Right cardiac atrium (tissue), 5 donors: ENCODE data around the gene MAP7D1. TPM values are rescaled to one million over a fixed set of nuclear protein-coding genes. Genes with fewer than 3 reads are reported as not detected.
"Not testable (repeated sequence)": the region's sequence is repeated elsewhere in the genome, so short reads cannot be mapped to it uniquely, and the experiment has no call there.

ENCODE experiments used
- ATAC-seq, 2 donors: fragments of 200-7000 bp; cut with Tn5 transposase; one replicate each; pipeline versions ENCODE4 v1.8.0 to v1.9.1; 2020; ENCODE audit warnings: moderate library complexity in 2 of 2, mild to moderate bottlenecking in 1 of 2
- DNase-seq, 3 donors: peaks; one replicate each; pipeline ENCODE4 v3.0.0-alpha.2; 2020
- H3K27ac ChIP-seq: one replicate; pipeline ENCODE4 v1.5.1; 2013; ENCODE audit warnings: mild to moderate bottlenecking, low read length, control low read depth, moderate library complexity
- H3K27me3 ChIP-seq: one replicate; pipeline ENCODE4 v1.6.1; 2013; ENCODE audit not compliant: control insufficient read depth, insufficient read depth
- H3K4me1 ChIP-seq: one replicate; pipeline ENCODE4 v1.6.1; 2013; ENCODE audit warnings: low read length; ENCODE audit not compliant: control insufficient read depth, insufficient read depth
- H3K4me3 ChIP-seq: one replicate; pipeline ENCODE4 v1.5.1; 2013; ENCODE audit warnings: low read length, control low read depth
- H3K9me3 ChIP-seq: one replicate; pipeline ENCODE4 v1.6.1; 2013; ENCODE audit warnings: low read length; ENCODE audit not compliant: control insufficient read depth
- WGBS: extraction: QIAGEN DNeasy Blood & Tissue Kit; methylation state at CpG from one replicate; pipeline ENCODE4 v1.1.7; 2013; 5-methylcytosine and 5-hydroxymethylcytosine counted together
- intact Hi-C, 4 donors: fragments of 100-400 bp; cut with DNase I; formaldehyde crosslinking; loops; one replicate each; pipeline versions ENCODE4 v1.11.0 to v1.14.0; 2022 to 2023
- polyA plus RNA-seq: library from polyadenylated mRNA; stranded (reverse); fragments of 200-250 nt; gene quantifications from one replicate; pipeline ENCODE4 v1.2.3, GENCODE V29; 2013
- total RNA-seq, 4 donors: library from RNA; stranded (reverse); fragmentation: NEBNext Ultra II Directional; extraction: Animal tissue kit (Norgen Biotek cat#: 25700); gene quantifications; one replicate each; pipeline ENCODE4 v1.2.1, GENCODE V29; 2021
- donor health status: healthy with polysubstance abuse.
- donor health status: DM: no; HTN: yes; CAD: no.
- donor health status: DM: no; HTN: no; CAD: no.
- donor health status: DM: no; HTN: yes; CAD: no; lungs with severe emphysema.
- donor health status: DM: yes; HTN: yes; CAD: no.

Gene MAP7D1
- total and polyA plus RNA-seq, 5 donors: 285 to 403 (median 358) TPM

DNA sequence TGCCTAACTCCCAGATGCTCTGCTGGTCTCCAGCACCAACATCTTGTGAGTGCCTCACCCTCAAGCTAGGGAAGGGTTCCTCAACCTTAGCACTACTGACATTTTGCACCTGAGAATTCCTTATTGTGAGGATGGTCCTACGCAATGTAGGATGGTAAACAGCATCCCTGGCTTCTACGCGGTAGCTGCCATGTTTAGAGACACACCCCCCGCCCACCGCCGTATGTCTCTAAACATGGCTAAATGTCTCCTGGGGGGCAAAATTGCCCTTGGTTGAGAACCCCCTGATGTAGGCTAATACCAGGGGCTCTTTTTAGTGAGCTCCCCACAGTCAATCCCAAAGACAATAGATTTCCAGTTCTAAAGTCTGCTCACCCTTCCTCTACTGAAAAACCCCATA, 2.5 kb upstream of the MAP7D1 start:
- no peak overlapping the region for H3K4me3 ChIP-seq
- 94% methylated on average over 6 of the region's 6 CpGs for WGBS
- ATAC-seq (no peak), DNase-seq (no peak)
- intact Hi-C loops: loop anchor here in 3 of 4 donors (5.0 to 10.0 kb wide), 5 partner anchors 34 to 231 kb away; partner anchors contain the start of gene STK40 (in 1 of the 3)
- peaks cover 14% of the 10 kb centered on the region for H3K4me1 ChIP-seq
- no peak overlapping the region for H3K27ac ChIP-seq
- H3K9me3 ChIP-seq: no peaks in the 10 kb centered on the region
- H3K27me3 ChIP-seq: no peaks in the 10 kb centered on the region

GRCh38 chr1:36154335-36154734, 1.6 kb upstream of the MAP7D1 start:
- ATAC-seq: no peak
- intact Hi-C loops: loop anchor here in 3 of 4 donors (5.0 to 10.0 kb wide), 5 partner anchors 33 to 230 kb away; partner anchors contain the start of gene STK40 (in 1 of the 3)
- Histone ChIP-seq H3K9me3 (no peaks in the 10 kb centered on the region), H3K27me3 (no peaks in the 10 kb centered on the region), H3K4me3 (no peak overlapping the region), H3K27ac (no peak overlapping the region), H3K4me1 (peaks cover 15% of the 10 kb centered on the region)
- 88% methylated on average over 6 of the region's 6 CpGs for WGBS
- peak in 1 of 3 donors; percentile 25 for DNase-seq

DNA sequence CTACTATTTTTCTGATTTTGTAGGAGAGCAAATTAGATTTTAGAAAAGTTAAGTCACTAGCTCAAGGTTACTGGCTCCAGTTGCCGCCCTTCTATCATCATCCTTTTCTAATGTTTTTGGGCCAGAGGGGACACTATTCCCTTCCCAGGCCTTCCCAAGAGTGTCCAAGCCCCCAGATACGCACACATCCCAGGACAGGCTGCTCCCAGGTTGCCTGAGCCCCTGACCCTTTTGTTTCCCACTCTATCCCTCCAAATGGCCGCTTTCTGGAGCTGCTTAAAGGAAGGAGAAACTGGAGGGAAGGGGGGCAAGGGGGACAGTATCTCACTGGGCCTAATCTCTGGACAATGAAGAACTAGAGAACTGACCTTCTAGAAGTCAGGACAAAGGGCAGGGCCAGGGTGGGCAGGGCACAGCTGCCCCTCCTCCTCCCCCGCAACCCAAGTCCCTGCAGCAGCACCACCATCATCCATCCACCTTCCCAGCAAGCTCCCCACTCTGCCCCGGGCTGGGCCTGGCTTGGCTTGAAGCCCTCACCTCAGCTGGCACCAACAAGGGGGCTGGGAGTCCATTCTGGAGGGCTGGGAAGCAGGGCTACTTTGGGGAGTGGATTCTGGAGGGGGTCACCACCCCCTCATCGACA, 1.1 kb upstream of the MAP7D1 start:
- peak; percentile 65 to 88 (median 82) for DNase-seq
- peak overlapping the region; percentile 99 for H3K27ac ChIP-seq
- 39% methylated on average over 6 of the region's 6 CpGs for WGBS
- intact Hi-C loops: loop anchor here in 3 of 4 donors (5.0 to 10.0 kb wide), 5 partner anchors 32 to 230 kb away; partner anchors contain the start of gene STK40 (in 1 of the 3)
- ATAC-seq: peak; percentile 1 to 3
- peaks cover 21% of the 10 kb centered on the region for H3K4me1 ChIP-seq
- no peaks in the 10 kb centered on the region for H3K9me3 ChIP-seq
- peak overlapping the region; percentile 95 for H3K4me3 ChIP-seq
- H3K27me3 ChIP-seq: no peaks in the 10 kb centered on the region

- WGBS: under 1% methylated on average over 69 of the region's 69 CpGs
Observed at GRCh38 chr1:36156329-36157114, 562 bp downstream of the MAP7D1 start.

GRCh38 chr1:36157115-36157903, 1.3 kb downstream of the MAP7D1 start:
- H3K27me3 ChIP-seq: no peaks in the 10 kb centered on the region
- peaks cover 24% of the 10 kb centered on the region for H3K4me1 ChIP-seq
- peak overlapping the region; percentile 95 for H3K4me3 ChIP-seq
- peak overlapping the region; percentile 98 for H3K27ac ChIP-seq
- ATAC-seq: peak in 1 of 2 donors; percentile 4
- 3% methylated on average over 9 of the region's 9 CpGs for WGBS
- peak in 2 of 3 donors; percentile 60 to 64 for DNase-seq
- H3K9me3 ChIP-seq: no peaks in the 10 kb centered on the region
- intact Hi-C loops: loop anchor here in 2 of 4 donors (10.0 kb wide), 2 partner anchors 127 to 227 kb away; partner anchors contain the start of gene STK40 (in 1 of the 2)

More at GRCh38 chr1:36156329-36157114, 562 bp downstream of the MAP7D1 start:
- Histone ChIP-seq H3K4me1 (peaks cover 21% of the 10 kb centered on the region), H3K27me3 (no peaks in the 10 kb centered on the region), H3K4me3 (peak overlapping the region; percentile 95), H3K9me3 (no peaks in the 10 kb centered on the region), H3K27ac (peak overlapping the region; percentile 98)
- peak; percentile 45 to 60 for ATAC-seq
- peak; percentile 78 to 93 (median 92) for DNase-seq
- intact Hi-C loops: loop anchor here in 2 of 4 donors (10.0 kb wide), 2 partner anchors 128 to 228 kb away; partner anchors contain the start of gene STK40 (in 1 of the 2)

DNA sequence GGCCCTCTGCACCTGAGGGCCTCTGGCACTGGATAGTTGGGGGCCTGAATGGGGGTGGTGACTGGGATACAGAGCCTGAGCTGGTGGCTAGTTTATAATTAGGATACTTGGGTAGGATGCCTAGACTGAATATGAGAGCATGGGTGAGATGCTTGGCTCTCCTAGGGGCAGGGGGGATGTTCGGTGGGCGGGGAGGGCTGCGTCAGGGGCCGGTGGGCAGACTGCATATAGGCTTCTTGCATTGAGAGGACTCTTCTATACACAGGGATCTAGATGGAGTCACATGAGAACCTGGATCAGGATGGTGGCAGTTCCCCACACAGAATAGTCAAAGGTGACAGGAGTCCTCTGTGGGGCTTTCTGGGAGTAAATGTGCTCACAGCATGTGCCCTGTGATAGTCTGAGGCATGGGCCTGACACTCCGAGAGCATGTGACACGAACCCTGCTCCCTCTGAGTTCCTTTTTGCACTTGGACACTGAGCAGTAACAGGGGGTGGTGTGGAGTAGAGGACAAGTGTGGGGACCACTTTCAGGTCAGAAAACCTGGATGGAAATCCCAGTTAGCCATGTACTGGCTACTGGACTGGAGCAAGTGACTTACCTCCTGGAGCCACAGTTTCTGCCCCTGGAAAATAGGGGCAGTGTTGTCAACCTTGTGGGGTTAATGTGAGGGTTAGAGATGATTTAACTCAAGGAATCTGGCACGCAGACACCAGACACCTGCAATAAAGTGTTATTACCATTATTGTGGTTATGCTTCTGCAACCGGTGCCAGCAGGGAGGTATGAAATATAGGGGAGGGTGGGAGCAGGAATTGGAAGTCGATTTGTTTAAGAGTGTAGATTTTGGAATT, 2.2 kb downstream of the MAP7D1 start:
- H3K9me3 ChIP-seq: no peaks in the 10 kb centered on the region
- 34% methylated on average over 9 of the region's 9 CpGs for WGBS
- ATAC-seq (no peak), DNase-seq (peak in 1 of 3 donors; percentile 18)
- H3K27ac ChIP-seq: peak overlapping the region; percentile 98
- no peaks in the 10 kb centered on the region for H3K27me3 ChIP-seq
- intact Hi-C loops: loop anchor here in 2 of 4 donors (10.0 kb wide), 2 partner anchors 127 to 227 kb away; partner anchors contain the start of gene STK40 (in 1 of the 2)
- H3K4me3 ChIP-seq: peak overlapping the region; percentile 95
- H3K4me1 ChIP-seq: peaks cover 26% of the 10 kb centered on the region

DNA sequence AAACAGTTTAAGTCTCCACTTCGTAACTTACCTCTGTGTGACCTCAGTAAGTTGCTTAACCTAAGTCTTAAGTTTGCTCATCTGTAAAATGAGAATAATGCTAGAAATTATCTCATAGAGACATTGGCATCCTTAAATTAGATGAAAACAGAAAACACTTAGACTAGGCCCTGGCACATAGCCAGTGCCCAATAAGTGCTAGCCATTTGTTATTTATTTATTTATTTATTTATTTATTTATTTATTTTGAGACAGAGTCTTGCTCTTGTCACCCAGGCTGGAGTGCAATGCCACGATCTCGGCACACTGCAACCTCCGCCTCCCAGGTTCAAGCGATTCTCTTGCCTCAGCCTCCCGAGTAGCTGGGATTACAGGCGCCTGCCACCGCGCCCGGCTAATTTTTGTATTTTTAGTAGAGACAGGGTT, 2.9 kb downstream of the MAP7D1 start:
- H3K27ac ChIP-seq, H3K9me3 ChIP-seq, H3K4me3 ChIP-seq, H3K27me3 ChIP-seq, ATAC-seq: not testable (repeated sequence)
- WGBS: 87% methylated on average over 10 of the region's 10 CpGs
- DNase-seq: peak in 2 of 3 donors; percentile 22 to 33
- peaks cover 26% of the 10 kb centered on the region for H3K4me1 ChIP-seq
- intact Hi-C loops: loop anchor here in 2 of 4 donors (10.0 kb wide), 2 partner anchors 126 to 226 kb away; partner anchors contain the start of gene STK40 (in 1 of the 2)

DNA sequence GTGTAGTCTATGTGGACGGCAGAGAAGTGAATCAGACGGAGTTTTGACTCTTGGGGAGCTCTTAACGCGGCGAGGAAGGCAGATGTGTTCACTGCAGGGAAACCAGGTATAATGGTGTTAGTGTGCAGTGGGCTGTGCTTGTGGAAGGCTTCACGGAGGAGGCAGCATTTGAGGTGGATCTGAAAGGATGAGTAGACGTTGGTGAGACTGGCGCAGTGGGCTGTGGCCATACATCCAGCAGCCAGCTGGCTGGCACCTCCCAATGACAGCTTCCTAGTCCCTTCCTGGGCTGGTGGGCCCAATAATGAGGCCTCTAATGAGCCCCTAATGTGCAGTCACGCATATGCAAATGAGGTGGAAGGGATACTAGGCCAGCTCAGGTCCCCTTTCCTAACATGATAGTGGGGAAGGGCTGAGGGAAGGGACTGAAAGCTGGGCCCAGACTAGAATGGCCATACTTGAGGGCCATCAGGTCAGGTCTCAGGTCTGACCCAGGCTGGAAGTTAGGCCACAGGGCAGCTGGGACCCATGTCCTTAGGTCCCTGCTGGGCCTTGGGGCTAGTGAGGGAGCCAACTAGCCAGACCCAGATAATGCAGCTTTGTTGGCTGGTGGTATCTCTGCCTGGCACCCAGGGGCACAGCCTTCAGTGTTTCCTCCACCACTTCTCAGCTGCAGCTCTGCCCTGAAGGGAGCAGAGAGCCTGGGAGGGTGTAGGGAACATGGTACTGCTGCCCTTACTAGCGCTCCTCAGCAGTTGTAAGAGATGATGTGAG, 3.8 kb downstream of the MAP7D1 start:
- WGBS: 76% methylated on average over 10 of the region's 10 CpGs
- H3K27ac ChIP-seq: peak overlapping the region; percentile 94
- intact Hi-C loops: loop anchor here in 2 of 4 donors (2.0 to 10.0 kb wide), 3 partner anchors 63 to 225 kb away; partner anchors contain the start of gene STK40 (in 1 of the 2)
- no peak overlapping the region for H3K4me3 ChIP-seq
- DNase-seq (peak in 2 of 3 donors; percentile 33 to 54), ATAC-seq (no peak)
- peaks cover 26% of the 10 kb centered on the region for H3K4me1 ChIP-seq
- no peaks in the 10 kb centered on the region for H3K9me3 ChIP-seq
- H3K27me3 ChIP-seq: no peaks in the 10 kb centered on the region

GRCh38 chr1:36160388-36160948, 4.5 kb downstream of the MAP7D1 start:
- DNase-seq (no peak), ATAC-seq (no peak)
- Histone ChIP-seq H3K4me1 (peaks cover 26% of the 10 kb centered on the region), H3K9me3 (no peaks in the 10 kb centered on the region), H3K4me3 (peak overlapping the region; percentile 55), H3K27me3 (no peaks in the 10 kb centered on the region), H3K27ac (peak overlapping the region; percentile 94)
- intact Hi-C loops: loop anchor here in 1 of 4 donors (2.0 kb wide), 1 partner anchor 62 kb away; no protein-coding TSS in a partner anchor
- 27% methylated on average over 4 of the region's 4 CpGs for WGBS
